HG02970 (cell line): Measurements from ENCODE around the gene IKZF2.

Source experiments
- ATAC-seq: cut with Tn5 transposase; IDR thresholded peaks from one replicate; pipeline ENCODE4 v1.9.1; 2021; ENCODE audit warnings: mild to moderate bottlenecking, moderate library complexity, moderate number of reproducible peaks; ENCODE audit not compliant: unreplicated experiment, low FRiP score

IKZF2 gene

GRCh38 chr2:213010106-213010779 is 141.2 kb downstream of the IKZF2 start:
- ATAC-seq: no peak

GRCh38 chr2:213007290-213007838 is 144.0 kb downstream of the IKZF2 start:
- ATAC-seq: no peak

- no peak for ATAC-seq
These were observed 147.1 kb downstream of the IKZF2 start for GRCh38 chr2:213004197-213004821.

- ATAC-seq: no peak
These were observed 149.0 kb downstream of the IKZF2 start for GRCh38 chr2:213002383-213002782.

- no peak for ATAC-seq
These were observed 150.0 kb downstream of the IKZF2 start for GRCh38 chr2:213001297-213001910.

GRCh38 chr2:212998626-212999359 is 152.6 kb downstream of the IKZF2 start:
- no peak for ATAC-seq

GRCh38 chr2:212997526-212998020 is 153.8 kb downstream of the IKZF2 start:
- no peak for ATAC-seq

GRCh38 chr2:212995920-212996319 is 155.5 kb downstream of the IKZF2 start:
- no peak for ATAC-seq

GRCh38 chr2:212994976-212995375 is 156.4 kb downstream of the IKZF2 start:
- ATAC-seq: no peak

GRCh38 chr2:212991120-212991519 is 160.3 kb downstream of the IKZF2 start:
- ATAC-seq: no peak

- no peak for ATAC-seq
These were observed 160.7 kb downstream of the IKZF2 start for GRCh38 chr2:212990697-212991096.

GRCh38 chr2:212987492-212987891 is 163.9 kb downstream of the IKZF2 start:
- no peak for ATAC-seq

GRCh38 chr2:212984129-212984528 is 167.3 kb downstream of the IKZF2 start:
- ATAC-seq: no peak

GRCh38 chr2:212979799-212980198 is 171.6 kb downstream of the IKZF2 start:
- ATAC-seq: no peak

GRCh38 chr2:212979046-212979612 is 172.3 kb downstream of the IKZF2 start:
- ATAC-seq: no peak

GRCh38 chr2:212977152-212977551 is 174.3 kb downstream of the IKZF2 start:
- ATAC-seq: no peak

- no peak for ATAC-seq
These were observed 176.1 kb downstream of the IKZF2 start for GRCh38 chr2:212975333-212975732.

GRCh38 chr2:212974692-212975091 is 176.7 kb downstream of the IKZF2 start:
- ATAC-seq: no peak

- no peak for ATAC-seq
These were observed 178.1 kb downstream of the IKZF2 start for GRCh38 chr2:212973347-212973746.

GRCh38 chr2:212970132-212970531 is 181.3 kb downstream of the IKZF2 start:
- ATAC-seq: no peak
